GM18508 (cell line): Measurements from ENCODE around the gene CNOT4.

ENCODE experiments used
- ATAC-seq: cut with Tn5 transposase; IDR thresholded peaks from one replicate; pipeline ENCODE4 v1.9.1; 2021; ENCODE audit warnings: moderate number of reproducible peaks; ENCODE audit not compliant: insufficient read depth, unreplicated experiment

Gene CNOT4, protein sequence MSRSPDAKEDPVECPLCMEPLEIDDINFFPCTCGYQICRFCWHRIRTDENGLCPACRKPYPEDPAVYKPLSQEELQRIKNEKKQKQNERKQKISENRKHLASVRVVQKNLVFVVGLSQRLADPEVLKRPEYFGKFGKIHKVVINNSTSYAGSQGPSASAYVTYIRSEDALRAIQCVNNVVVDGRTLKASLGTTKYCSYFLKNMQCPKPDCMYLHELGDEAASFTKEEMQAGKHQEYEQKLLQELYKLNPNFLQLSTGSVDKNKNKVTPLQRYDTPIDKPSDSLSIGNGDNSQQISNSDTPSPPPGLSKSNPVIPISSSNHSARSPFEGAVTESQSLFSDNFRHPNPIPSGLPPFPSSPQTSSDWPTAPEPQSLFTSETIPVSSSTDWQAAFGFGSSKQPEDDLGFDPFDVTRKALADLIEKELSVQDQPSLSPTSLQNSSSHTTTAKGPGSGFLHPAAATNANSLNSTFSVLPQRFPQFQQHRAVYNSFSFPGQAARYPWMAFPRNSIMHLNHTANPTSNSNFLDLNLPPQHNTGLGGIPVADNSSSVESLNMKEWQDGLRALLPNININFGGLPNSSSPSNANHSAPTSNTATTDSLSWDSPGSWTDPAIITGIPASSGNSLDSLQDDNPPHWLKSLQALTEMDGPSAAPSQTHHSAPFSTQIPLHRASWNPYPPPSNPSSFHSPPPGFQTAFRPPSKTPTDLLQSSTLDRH

DNA sequence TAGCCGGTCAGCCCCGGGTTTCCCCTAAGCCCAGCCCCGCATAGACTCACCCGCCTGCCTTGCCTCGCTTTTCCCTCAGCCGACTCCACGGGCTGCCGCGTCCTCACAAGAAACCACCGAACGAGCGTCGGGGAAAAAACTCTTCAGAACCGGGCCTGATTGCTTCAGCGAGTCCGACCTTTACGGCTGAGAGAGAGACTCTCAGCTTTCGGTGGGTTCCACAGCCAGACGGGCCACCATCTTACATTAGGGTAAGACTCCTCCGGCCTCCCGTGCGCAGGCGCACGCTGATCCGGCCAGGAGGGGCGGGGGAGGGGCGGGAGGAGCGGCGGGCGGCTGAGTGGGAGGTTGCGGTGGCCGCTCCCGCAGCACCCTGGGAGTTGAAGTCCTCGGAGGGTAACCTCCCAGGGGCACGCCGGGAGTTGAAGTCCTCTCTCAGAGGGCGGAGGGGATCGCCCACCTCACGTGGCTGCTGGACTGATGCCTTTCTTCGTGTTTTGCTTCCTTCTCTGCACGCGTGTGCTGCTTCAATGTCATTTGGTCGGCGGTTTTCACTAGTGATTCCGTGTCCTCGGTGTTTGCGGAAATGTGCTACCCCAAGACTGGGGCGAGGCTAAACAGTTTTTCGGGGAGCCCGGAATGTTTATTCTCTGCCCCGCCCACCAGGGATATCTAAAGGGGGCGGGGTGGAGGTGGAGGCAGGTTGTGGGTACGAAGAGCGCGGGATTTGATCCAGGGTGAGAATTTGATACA lies at the start of gene CNOT4:
Gene CNOT4, minus strand, starts transcription at position 264 of the 753 bp plus-strand sequence. CDS start 71,771 bp downstream, outside the sequence.
- peak; percentile 89 for ATAC-seq

DNA sequence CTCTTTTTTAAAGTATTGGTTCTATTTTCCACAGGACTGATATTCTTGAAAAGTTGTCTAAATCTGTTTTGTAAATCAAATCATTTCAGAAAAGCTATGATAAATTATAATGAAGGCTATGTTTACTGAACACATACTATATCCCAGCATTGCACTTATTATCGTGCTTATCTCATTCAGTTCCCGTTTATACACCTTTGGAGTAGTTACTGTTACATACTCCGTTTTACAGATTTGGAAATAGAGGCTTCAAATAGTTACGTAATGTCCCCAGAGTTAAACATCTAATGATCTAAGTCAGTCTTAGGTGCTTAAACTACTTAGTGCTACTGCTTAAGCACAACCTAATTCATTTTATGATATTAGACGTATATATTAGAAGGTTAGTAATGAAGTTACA lies 49.0 kb upstream of the CNOT4 start:
- ATAC-seq, result no peak

DNA sequence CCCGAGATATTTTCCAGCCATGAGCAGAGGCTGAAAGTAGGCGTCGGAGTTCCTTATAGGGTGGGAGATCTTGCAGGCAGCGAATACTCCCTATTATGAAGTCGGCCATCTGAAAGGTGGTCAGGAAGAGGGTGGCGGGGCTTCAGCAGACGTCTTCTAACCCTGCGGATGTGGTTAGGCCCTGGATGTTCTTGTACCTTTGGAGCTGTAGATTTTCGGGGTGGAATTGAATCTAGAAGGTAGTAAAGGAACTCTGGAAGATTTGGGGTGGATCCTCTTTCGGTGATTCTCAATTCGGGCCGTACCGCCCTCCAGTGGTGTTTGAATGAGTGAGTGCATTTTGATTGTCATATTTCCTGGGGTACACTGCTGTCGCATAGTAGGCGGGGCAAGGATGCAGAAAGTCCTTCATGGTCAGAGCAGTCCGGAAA lies 48.5 kb upstream of the CNOT4 start:
- peak; percentile 69 for ATAC-seq

DNA sequence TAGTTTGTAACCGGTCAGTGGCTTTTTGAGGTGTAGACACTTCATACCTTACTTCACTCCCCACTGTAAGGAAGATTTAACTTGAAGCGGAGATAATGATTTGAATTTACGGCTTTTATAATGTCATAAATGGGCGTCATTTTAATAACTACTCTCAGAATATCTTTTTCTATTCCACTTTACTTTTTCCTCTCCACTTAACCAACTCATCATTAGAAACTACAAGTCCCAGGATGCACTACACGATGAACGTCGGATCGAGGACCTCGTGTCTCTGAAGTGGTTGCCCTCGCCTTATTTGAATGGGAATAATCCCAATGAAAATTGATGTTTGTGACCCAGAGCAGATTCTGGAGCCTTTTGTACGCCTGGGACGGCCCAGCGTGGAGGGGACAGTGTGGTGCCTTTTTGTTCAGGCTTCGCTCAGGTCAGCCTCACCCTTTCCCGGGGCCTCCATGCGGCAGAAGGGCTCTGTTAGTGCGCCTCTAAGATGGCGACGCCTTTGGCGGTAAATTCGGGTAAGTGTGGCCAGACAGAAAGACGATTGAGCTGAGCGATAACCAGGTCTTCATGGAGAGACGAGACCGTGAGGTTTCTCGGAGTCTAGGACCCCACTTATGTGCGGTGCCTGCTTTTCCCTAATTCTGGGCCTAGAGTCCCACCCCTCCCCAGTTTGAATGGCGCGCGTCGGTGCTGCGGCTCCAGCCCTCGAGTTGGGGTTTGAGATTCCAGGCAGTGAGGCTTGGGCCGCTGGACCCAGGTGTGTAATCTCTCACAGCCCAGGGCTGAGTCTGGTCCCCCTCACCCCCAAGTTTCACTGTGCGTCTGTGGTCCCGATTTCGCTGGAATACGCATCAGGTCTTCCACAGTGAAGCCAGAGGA lies 47.8 kb upstream of the CNOT4 start, which contains the start of gene NUP205:
Gene NUP205, plus strand, starts transcription at position 463 of the 882 bp plus-strand sequence. Its CDS starts 28 bp downstream, at position 491.
- ATAC-seq, result peak; percentile 44

DNA sequence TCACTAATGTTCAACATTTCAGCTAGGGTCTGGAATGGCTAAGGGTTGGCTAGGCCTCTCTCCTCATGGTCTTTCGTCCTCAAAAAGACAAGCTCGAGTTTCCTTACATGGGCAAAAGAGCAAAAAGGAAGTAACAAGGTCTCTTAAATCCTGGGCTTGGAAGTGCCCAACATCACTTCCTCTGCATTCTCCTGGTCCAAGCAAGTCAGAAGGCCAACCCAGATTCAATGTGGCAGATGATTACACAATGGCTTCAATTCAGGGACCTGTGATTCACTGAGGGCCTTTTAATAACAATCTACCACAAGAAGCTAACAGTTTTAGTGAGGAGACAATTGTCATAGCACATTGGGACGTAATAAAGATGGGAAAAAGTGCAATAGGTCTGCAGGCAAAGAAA lies 43.4 kb upstream of the CNOT4 start:
- no peak for ATAC-seq

DNA sequence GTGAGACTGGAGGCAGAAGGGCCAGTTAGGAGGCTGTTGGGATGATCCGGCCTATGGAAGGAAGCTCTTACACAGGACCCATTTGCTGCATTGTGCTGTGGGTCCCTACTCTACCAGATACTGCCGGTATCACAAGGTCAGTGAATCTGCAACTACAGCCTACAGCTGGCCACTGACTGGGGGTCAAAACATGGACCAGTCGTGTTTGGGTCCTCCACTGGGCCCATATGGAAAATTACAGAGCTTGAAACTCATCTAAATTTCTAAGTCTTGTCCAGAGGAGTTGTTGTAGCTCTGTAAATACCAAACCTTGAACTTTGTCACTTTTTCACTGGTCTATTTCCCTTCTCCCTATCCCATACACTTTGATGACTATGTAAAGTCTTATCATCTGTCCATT lies 42.2 kb upstream of the CNOT4 start:
- no peak for ATAC-seq

DNA sequence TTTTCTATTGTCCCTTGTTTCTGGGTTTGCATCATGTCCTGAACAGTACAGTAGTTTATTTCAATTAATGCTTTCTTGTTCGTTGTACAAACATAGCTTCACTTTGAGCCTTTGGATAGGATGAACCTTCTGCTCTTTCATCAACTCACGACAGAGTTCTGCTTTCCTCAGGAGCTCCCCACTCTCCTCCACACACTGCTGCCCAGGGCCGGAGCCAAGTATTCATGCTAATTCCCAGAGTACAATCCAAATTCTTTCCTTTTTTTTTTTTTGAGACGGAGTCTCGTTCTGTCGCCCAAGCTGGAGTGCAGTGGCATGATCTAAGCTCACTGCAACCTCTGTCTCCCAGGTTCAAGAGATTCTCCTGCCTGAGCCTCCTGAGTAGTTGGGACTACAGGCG lies 40.3 kb upstream of the CNOT4 start:
- no peak for ATAC-seq

DNA sequence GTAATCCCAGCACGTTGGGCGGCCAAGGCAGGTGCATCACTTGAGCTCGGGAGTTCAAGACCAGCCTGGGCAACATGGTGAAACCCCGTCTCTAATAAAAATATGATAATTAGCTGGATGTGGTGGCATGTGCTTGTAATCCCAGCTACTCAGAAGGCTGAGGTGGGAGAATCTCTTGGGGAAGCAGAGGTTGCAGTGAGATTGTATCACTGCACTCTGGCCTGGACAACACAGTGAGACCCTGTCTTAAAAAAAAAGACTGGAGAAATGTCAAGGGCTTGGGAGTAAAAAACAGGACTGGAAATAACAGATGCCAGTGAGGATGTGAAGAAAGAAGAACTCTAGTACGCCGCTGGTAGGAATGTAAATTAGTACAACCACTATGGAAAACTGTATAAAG lies 31.1 kb upstream of the CNOT4 start:
- ATAC-seq, result no peak

DNA sequence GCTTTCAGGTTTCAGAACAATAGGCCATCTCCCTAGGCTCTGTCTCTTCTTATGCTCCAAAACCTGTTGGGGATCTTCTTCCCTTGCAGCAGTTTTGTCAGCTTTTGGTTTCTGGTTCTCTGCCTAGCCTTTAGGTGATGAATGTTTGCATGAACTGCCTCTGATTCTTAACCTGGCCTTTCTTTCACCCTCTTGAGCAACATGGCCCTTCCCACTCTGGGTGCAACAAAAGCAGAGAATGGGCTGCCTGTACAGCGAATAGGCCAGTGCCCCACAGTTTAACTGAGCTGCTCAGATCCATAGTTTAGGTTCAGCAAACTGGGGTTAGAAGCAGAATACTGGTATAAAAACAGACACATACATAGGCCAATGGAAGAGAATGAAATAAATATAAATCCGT lies 29.7 kb upstream of the CNOT4 start:
- no peak for ATAC-seq

DNA sequence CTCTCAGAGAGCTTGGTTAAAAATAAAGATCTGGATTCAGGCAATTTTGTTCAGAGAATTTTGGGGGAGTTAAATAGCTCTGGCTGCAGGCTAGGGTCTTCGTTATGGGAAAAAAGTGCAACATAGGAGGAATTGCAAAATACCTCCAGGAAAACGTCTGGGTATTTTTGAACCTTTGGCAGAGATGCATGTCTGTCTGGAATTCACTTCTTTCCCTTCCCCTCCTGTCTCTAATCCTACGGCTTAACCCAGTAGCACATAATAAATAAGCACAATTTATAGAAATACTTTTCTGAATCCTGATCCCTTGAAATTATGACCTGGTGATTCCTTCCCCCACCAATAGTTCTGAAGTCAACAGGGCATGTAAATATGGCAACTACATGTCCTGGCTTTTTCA lies 28.5 kb upstream of the CNOT4 start:
- ATAC-seq, result no peak

DNA sequence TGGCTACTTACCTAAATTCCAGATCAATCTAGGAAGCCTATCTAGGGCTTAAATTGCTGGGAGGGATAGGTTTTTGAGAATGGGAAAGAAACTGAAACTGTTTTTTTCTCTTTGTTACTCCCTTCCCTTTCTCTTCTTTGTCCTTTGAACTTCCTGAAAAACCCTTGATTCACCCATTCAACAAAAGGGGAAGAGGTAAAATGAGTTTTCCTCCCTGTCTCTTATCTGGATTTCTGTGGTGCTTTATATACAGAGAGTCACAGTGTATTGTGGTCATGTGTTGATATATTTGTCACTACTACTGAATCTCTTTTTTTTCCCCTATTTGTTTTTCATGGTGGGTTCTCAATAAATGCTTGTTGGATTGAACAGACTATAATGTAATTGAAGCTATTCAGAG lies 28.0 kb upstream of the CNOT4 start:
- no peak for ATAC-seq

DNA sequence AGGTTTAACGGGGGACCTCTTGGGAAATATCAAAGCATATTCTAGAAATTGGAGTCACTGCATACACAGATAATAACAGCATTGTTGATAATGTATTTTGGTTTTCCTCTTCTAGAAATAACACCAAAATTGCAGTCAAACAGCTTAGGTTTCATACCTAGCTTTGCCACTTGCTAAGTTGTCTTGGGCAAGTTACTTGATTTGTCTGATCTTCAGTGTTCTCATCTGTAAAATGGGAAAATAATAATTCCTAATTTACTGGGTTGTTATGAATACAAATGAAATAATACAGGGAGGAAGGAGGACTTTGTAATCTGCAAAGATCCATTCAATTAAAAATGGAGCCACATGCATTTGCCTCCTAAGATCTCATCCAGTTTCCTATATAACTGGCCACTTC lies 27.6 kb upstream of the CNOT4 start:
- ATAC-seq, result no peak

DNA sequence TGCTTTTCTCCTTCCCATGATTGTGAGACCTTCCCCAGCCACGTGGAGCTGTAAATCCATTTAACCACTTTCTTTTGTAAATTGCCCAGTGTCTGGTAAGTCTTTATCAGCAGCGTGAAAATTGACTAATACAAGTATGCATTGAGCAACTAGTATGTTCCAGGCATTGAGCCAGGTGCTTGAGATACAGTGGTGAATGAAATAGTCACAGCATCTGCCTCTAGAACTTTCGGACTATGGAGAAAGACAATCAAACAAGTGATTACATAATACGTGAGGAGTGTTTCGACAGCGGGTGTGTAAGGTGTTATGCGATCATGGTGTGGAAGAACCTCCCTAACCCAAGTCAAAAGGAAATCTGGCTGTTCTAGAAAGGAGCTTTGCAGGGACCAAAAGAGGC lies 26.2 kb upstream of the CNOT4 start:
- no peak for ATAC-seq

DNA sequence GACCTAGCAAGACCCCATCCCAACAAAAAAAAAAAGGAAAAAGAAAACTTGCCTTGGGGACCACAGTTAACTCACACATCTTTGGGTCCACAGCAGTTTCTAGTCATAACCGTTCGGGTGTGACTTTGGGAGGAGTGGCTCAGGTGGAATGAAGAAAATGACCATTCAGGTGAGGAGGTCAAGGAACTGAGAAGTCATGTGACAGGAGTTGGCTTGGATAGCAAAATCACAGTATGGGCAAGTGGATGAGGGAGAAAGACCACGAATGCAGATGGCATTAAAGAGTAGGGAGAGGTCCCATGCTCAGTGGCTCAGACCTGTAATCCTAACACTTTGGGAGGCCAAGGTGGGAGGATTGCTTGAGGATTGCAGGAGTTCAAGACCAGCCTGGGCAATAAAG lies 17.1 kb upstream of the CNOT4 start:
- no peak for ATAC-seq

DNA sequence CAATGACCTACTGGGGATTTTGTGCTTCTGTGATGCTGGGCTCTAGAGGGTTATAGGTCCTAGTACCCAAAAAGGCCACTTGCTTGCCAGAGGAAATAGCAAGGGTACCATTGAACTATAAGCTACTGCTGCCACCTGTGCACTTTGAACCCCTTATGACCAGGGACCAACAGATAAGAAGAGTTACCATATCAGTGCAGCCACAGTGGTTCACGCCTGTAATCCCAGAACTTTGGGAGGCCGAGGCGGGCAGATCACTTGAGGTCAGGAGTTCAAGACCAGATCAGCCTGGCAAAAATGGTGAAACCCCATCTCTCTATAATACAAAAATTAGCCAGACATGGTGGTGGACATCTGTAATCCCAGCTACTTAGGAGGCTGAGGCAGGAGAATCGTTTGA lies 15.5 kb upstream of the CNOT4 start:
- ATAC-seq, result no peak

DNA sequence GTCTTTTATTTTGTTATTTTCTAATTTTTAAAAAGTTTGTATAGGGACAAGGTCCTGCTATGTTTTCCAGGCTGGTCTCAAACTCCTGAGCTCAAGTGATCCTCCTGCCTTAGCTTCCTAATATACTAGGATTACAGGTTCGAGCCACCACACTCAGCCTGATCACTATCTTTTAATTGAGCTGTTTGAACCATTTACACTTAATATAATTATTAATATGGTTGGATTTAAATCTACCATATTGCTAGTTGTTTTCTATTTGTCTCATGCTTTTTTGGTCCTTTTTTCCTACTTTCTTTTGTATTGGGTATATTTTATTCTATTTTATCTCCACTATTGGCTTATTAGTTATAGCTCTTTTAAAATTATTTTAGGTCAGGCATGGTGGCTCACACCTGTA lies 13.2 kb upstream of the CNOT4 start:
- ATAC-seq, result no peak

DNA sequence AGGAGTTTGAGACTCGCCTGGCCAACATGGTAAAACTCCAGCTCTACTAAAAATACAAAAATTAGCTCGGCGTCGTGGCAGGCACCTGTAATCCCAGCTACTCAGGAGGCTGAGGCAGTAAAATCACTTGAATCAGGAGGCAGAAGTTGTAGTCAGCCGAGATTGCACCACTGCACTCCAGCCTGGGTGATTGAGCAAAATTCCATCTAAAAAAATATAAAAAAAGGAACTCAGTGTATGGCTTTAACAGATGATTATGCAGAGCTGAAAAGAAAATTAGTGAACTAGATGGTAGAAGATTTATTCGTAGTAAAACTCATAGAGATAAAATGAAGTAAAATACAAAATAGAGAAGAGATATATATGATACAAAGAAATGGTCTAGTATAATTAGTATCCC lies 12.6 kb upstream of the CNOT4 start:
- no peak for ATAC-seq

DNA sequence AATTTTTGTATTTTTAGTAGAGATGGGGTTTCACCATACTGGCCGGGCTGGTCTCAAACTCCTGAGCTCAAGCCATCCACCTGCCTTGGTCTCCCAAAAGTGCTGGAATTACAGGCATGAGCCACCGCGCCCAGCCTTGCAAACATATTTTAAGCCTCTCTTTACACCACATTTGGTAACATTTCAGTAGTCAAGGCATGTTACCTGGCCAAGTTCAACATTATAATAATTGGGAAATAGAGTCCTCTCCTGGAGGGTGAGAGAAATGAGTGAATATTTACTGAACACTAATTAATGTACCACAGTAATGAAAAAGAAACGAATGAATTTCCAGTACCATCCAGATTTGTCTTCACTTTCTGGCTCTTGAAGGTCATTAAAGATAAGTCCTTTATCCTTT lies 10.0 kb upstream of the CNOT4 start:
- ATAC-seq, result no peak

DNA sequence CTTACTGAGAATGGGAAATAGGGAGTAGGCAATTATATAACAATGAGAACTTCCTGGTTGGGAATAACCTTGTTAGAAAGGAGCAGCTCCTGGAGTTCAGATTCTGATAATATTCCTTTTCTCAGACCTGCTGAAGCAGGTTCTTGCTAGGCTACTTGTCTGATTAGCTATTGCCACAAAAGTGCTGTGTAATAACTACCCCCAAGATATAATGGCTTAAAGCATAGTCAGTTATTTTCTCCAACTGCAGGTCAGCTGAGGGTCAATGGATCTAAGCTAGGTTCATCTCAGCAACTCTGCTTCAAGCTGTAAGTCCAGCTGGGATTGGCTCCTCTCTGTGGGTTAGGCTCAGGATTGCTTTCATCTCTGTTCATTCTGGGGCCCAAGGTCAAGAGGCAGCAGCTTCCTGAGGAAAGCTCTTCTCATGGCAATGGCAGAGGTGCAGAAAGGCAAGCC lies 9.4 kb upstream of the CNOT4 start:
- ATAC-seq, result no peak

DNA sequence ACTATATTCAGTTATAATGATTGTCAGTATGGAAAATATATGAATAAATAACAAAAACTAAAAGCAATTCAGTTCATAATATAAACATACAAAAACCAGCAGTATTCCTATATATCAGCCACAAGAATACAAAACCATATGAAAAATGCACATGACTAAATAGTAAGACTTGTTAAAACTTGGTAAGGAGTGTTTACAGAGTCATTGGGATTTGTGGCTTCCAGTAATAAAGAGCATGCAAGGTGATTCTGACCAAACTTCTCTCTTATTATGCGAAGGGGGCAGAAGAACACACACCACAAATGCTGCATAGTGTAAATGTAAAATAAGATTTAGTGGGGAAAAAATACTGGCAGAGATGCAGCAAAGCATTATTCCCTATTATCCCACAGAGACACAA lies 8.8 kb upstream of the CNOT4 start:
- ATAC-seq, result no peak
